HepG2 (cell line): ENCODE results near the gene RIC3. TPM values are rescaled to one million over a fixed set of nuclear protein-coding genes. Genes with fewer than 3 reads are reported as not detected.

Source experiments
- ATAC-seq: fragments of 200-7000 bp; cut with Tn5 transposase; 3 replicates; pipeline ENCODE4 v1.9.1; 2020; ENCODE audit warnings: mild to moderate bottlenecking, moderate library complexity
- BruUV-seq: library from RNA; stranded (reverse); fragments of 400-500 nt; replicated peaks from 2 replicates; lab custom pipeline; 2021; lab: Mats Ljungman, UMichigan
- CTCF ChIA-PET: fragments of 300-600 bp; formaldehyde crosslinking; extraction: SDS; loops from one replicate; lab custom pipeline; 2021; ENCODE audit warnings: low total read pairs, inconsistent platforms, low intra/inter-chr PET ratio; lab: Yijun Ruan, JAX
- POLR2A ChIA-PET: fragments of 350-600 bp; sonication (Branson Sonifier 250); formaldehyde crosslinking; loops from one replicate; lab custom pipeline; 2020; ENCODE audit warnings: antibody characterized with exemption, inconsistent platforms; lab: Yijun Ruan, JAX
- DNase-seq: peaks from one replicate; pipeline ENCODE4 v3.0.0-alpha.2; 2015; ENCODE audit warnings: low spot score
- FAIRE-seq: peaks from 3 replicates; lab custom pipeline; 2011; peaks lifted over from hg19 to GRCh38; lab: Jason Lieb, UNC
- H2AFZ ChIP-seq: one replicate; pipeline ENCODE4 v1.6.1; 2011; ENCODE audit warnings: low read length, inconsistent platforms
- H3K27ac ChIP-seq: fragments of 300-600 bp; 3 replicates; pipeline ENCODE4 v1.8.0; 2011; ENCODE audit warnings: mixed run types, mild to moderate bottlenecking, mixed read lengths, low read length, inconsistent platforms; ENCODE audit not compliant: insufficient read depth; ENCODE audit errors: extremely low read length
- H3K27me3 ChIP-seq, 2 experiments: fragments of 200-600 bp in 1 of 2; 2 replicates in 1 of 2; 3 replicates in 1 of 2; pipeline versions ENCODE4 v1.6.0 to v1.8.0; 2011; ENCODE audit warnings: low read length in 2 of 2, mild to moderate bottlenecking in 2 of 2, moderate library complexity in 2 of 2, inconsistent platforms in 1 of 2; ENCODE audit not compliant: insufficient read depth in 2 of 2, control insufficient read depth in 1 of 2
- H3K36me3 ChIP-seq, 2 experiments: fragments of 200-600 bp in 1 of 2; replicated peaks in 1 of 2; 2 replicates in 1 of 2; 3 replicates in 1 of 2; pipeline versions ENCODE4 v1.5.1 to v1.8.0; 2011; ENCODE audit warnings: low read length in 2 of 2, inconsistent platforms in 1 of 2; ENCODE audit not compliant: insufficient read depth in 2 of 2, control insufficient read depth in 1 of 2
- H3K4me1 ChIP-seq: 2 replicates; pipeline ENCODE4 v1.5.1; 2012; ENCODE audit warnings: low read length, inconsistent platforms; ENCODE audit not compliant: insufficient read depth
- H3K4me2 ChIP-seq: 2 replicates; pipeline ENCODE4 v1.6.0; 2011; ENCODE audit warnings: low read depth, low read length, inconsistent platforms
- H3K4me3 ChIP-seq, 3 experiments: fragments of 200-600 bp in 1 of 3; sonication (generic), shearing (Covaris generic) in 1 of 3; replicated peaks in 1 of 3; 2 replicates each; pipeline ENCODE4 v1.5.1; 2011 to 2016; ENCODE audit warnings: low read length in 3 of 3, inconsistent platforms in 2 of 3, low read depth in 2 of 3, mild to moderate bottlenecking in 2 of 3, control low read depth in 1 of 3, mixed read lengths in 1 of 3; ENCODE audit not compliant: insufficient read depth in 1 of 3
- H3K79me2 ChIP-seq: one replicate; pipeline ENCODE4 v1.6.1; 2011; ENCODE audit warnings: low read length, inconsistent platforms; ENCODE audit not compliant: insufficient read depth
- H3K9ac ChIP-seq: 2 replicates; pipeline ENCODE4 v1.6.0; 2011; ENCODE audit warnings: mild to moderate bottlenecking, low read depth, low read length, inconsistent platforms; ENCODE audit not compliant: insufficient read depth
- H3K9me3 ChIP-seq: 2 replicates; pipeline ENCODE4 v1.5.1; 2012; ENCODE audit warnings: mild to moderate bottlenecking, low read length
- H4K20me1 ChIP-seq: 2 replicates; pipeline ENCODE4 v1.6.0; 2011; ENCODE audit warnings: inconsistent platforms, mild to moderate bottlenecking, low read length, moderate library complexity; ENCODE audit not compliant: insufficient read depth
- EP300 ChIP-seq, 3 experiments: sonication (generic) in 1 of 3; formaldehyde crosslinking in 1 of 3; IDR thresholded peaks; 2 replicates each; pipeline versions ENCODE4 v1.5.1 to v1.6.1; 2011 to 2020; ENCODE audit warnings: low read depth in 2 of 3, low read length in 2 of 3, borderline replicate concordance in 1 of 3, improper control_type of control experiment in 1 of 3, mild to moderate bottlenecking in 1 of 3, missing genetic modification reagents in 1 of 3, moderate library complexity in 1 of 3
- HDAC1 ChIP-seq: sonication (generic); formaldehyde crosslinking; IDR thresholded peaks from 2 replicates; pipeline ENCODE4 v1.5.1; 2020; ENCODE audit warnings: mild to moderate bottlenecking, missing genetic modification reagents
- HNF1A ChIP-seq, 2 experiments: sonication (generic) in 1 of 2; formaldehyde crosslinking in 1 of 2; IDR thresholded peaks; 2 replicates each; pipeline versions ENCODE4 v1.4.0 to v1.6.1; 2016 to 2020; ENCODE audit warnings: borderline replicate concordance in 1 of 2, low read depth in 1 of 2, mild to moderate bottlenecking in 1 of 2, missing genetic modification reagents in 1 of 2
- ISL2 ChIP-seq: sonication (generic); formaldehyde crosslinking; IDR thresholded peaks from 2 replicates; pipeline ENCODE4 v1.5.0; 2020; ENCODE audit warnings: missing genetic modification reagents
- PHF21A ChIP-seq: sonication (generic); formaldehyde crosslinking; IDR thresholded peaks from 2 replicates; pipeline ENCODE4 v1.5.0; 2020; ENCODE audit warnings: mild to moderate bottlenecking, missing genetic modification reagents
- PHF5A ChIP-seq: IDR thresholded peaks from one replicate; pipeline ENCODE4 v1.6.1; 2018; ENCODE audit warnings: low read depth, missing genetic modification reagents; ENCODE audit not compliant: unreplicated experiment
- RFX1 ChIP-seq: fragments of 450-650 bp; IDR thresholded peaks from 2 replicates; pipeline ENCODE4 v1.6.1; 2017
- ZMAT3 ChIP-seq: sonication (generic); formaldehyde crosslinking; conservative IDR thresholded peaks from 2 replicates; pipeline ENCODE4 v1.7.0; 2021; ENCODE audit warnings: missing genetic modification reagents
- ZNF230 ChIP-seq: sonication (generic); formaldehyde crosslinking; IDR thresholded peaks from 2 replicates; pipeline ENCODE4 v1.4.0; 2020; ENCODE audit warnings: mild to moderate bottlenecking, missing genetic modification reagents
- ZNF292 ChIP-seq: sonication (generic); formaldehyde crosslinking; IDR thresholded peaks from 2 replicates; pipeline ENCODE4 v1.8.1; 2022; ENCODE audit warnings: mild to moderate bottlenecking, low read depth, missing genetic modification reagents, borderline replicate concordance
- ZNF703 ChIP-seq: sonication (generic); formaldehyde crosslinking; IDR thresholded peaks from 2 replicates; pipeline ENCODE4 v1.5.1; 2020; ENCODE audit warnings: missing genetic modification reagents, mild to moderate bottlenecking, moderate library complexity, borderline replicate concordance
- ZNF772 ChIP-seq: sonication (generic); formaldehyde crosslinking; IDR thresholded peaks from 2 replicates; pipeline ENCODE4 v1.5.0; 2020; ENCODE audit warnings: mild to moderate bottlenecking, missing genetic modification reagents
- WGBS: methylation state at CpG from one replicate; pipeline ENCODE4 v1.1.6; 2017; ENCODE audit warnings: low lambda C conversion rate; 5-methylcytosine and 5-hydroxymethylcytosine counted together
- in situ Hi-C: cut with HindIII; loops from 2 replicates; pipeline ENCODE4 v1.10.0; 2017; ENCODE audit warnings: low pct_unique_long_range_greater_than_20kb; ENCODE audit not compliant: extremely low pct_ligation_motif_present
- intact Hi-C: fragments of 100-400 bp; cut with micrococcal nuclease; formaldehyde crosslinking; loops from one replicate; pipeline ENCODE4 v1.10.0; 2022; ENCODE audit not compliant: unreplicated experiment
- polyA plus RNA-seq, 8 experiments: library from polyadenylated mRNA; depleted of rRNA in 3 of 8; stranded (reverse) in 7 of 8; unstranded in 1 of 8; fragments of >200 nt; fragmentation: Illumina TruSeq in 4 of 8; extraction: Trizol in 4 of 8; gene quantifications; 2 replicates each; pipeline versions ENCODE4 v1.2.1 to v1.2.3, GENCODE V29; 2011 to 2016; ENCODE audit warnings: low read depth in 4 of 8, missing spikeins in 1 of 8, mixed read lengths in 1 of 8; ENCODE audit not compliant: insufficient read depth in 1 of 8
- total RNA-seq, 5 experiments: library from RNA; depleted of rRNA; stranded (reverse); fragments of >200 nt; fragmentation: Illumina TruSeq; extraction: Trizol; gene quantifications; 2 replicates each; pipeline ENCODE4 v1.2.3, GENCODE V29; 2016; ENCODE audit warnings: low read depth in 1 of 5
- TF ChIP-seq, protein P1 (sequence below): sonication (generic); formaldehyde crosslinking; IDR thresholded peaks from 2 replicates; pipeline ENCODE4 v1.8.1; 2022; ENCODE audit warnings: mild to moderate bottlenecking, missing genetic modification reagents
- TF ChIP-seq, protein P2 (sequence below): sonication (generic); formaldehyde crosslinking; IDR thresholded peaks from 2 replicates; pipeline ENCODE4 v1.5.0; 2020; ENCODE audit warnings: missing genetic modification reagents

RIC3 gene
- total and polyA plus RNA-seq, 2 of the 13 experiments (the other 11 are each of a cell fraction or from before 2014, with no cell fraction given), result not detected

- TF ChIP-seq, protein P1, sequence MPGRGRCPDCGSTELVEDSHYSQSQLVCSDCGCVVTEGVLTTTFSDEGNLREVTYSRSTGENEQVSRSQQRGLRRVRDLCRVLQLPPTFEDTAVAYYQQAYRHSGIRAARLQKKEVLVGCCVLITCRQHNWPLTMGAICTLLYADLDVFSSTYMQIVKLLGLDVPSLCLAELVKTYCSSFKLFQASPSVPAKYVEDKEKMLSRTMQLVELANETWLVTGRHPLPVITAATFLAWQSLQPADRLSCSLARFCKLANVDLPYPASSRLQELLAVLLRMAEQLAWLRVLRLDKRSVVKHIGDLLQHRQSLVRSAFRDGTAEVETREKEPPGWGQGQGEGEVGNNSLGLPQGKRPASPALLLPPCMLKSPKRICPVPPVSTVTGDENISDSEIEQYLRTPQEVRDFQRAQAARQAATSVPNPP (CRISPR knock-in tag), result no peak
- TF ChIP-seq EP300 (IDR thresholded peaks at IDR 0.05; ENCODE audit: low read depth in 2 of 2, low read length in 2 of 2), result no peak
- no peak for TF ChIP-seq EP300 (CRISPR knock-in tag; IDR thresholded peaks at IDR 0.05; ENCODE audit: borderline replicate concordance)
- TF ChIP-seq PHF21A (CRISPR knock-in tag), result no peak
- no peak for TF ChIP-seq HDAC1
- no peak for TF ChIP-seq ZNF703 (CRISPR knock-in tag)
- TF ChIP-seq, protein P2, sequence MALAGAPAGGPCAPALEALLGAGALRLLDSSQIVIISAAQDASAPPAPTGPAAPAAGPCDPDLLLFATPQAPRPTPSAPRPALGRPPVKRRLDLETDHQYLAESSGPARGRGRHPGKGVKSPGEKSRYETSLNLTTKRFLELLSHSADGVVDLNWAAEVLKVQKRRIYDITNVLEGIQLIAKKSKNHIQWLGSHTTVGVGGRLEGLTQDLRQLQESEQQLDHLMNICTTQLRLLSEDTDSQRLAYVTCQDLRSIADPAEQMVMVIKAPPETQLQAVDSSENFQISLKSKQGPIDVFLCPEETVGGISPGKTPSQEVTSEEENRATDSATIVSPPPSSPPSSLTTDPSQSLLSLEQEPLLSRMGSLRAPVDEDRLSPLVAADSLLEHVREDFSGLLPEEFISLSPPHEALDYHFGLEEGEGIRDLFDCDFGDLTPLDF, result no peak
Observed at GRCh38 chr11:8203414-8203715, 34.5 kb upstream of the RIC3 start (continued).

- FAIRE-seq (no peak), DNase-seq (no peak), ATAC-seq (no peak)
- Histone ChIP-seq H3K4me2 (no peak overlapping the region), H4K20me1 (no peaks in the 10 kb centered on the region), H2AFZ (no peak overlapping the region), H3K27me3 (peaks cover 3 to 35% of the 10 kb centered on the region in 2 experiments; a peak in 3 of 5 replicates), H3K4me1 (no peaks in the 10 kb centered on the region), H3K9me3 (no peaks in the 10 kb centered on the region), H3K79me2 (no peaks in the 10 kb centered on the region), H3K27ac (no peak overlapping the region), H3K4me3 (no peak overlapping the region), H3K9ac (no peak overlapping the region), H3K36me3 (no peaks in the 10 kb centered on the region)
- no TSS peak for BruUV-seq
- 43% methylated on average over 10 of the region's 11 CpGs for WGBS
- ChIA-PET POLR2A (no interaction called here), CTCF (no interaction called here)
- in situ Hi-C loops (no loop called here), intact Hi-C loops (no loop called here)
- TF ChIP-seq ISL2 (CRISPR knock-in tag) (no peak), ZNF230 (CRISPR knock-in tag) (no peak), HNF1A (IDR thresholded peaks at IDR 0.05; ENCODE audit: low read depth) (no peak), HNF1A (CRISPR knock-in tag; IDR thresholded peaks at IDR 0.05; ENCODE audit: borderline replicate concordance) (no peak), RFX1 (no peak), ZNF772 (CRISPR knock-in tag) (no peak), PHF5A (no peak), ZNF292 (CRISPR knock-in tag) (no peak), ZMAT3 (no peak)
Observed at GRCh38 chr11:8202516-8203413, 33.9 kb upstream of the RIC3 start.
